PC-9 (cell line): ENCODE data around the gene PGS1. TPM values are rescaled to one million over a fixed set of nuclear protein-coding genes. Genes with fewer than 3 reads are reported as not detected.

Source experiments
- BruUV-seq: library from RNA; stranded (reverse); fragments of 400-500 nt; replicated peaks from 2 replicates; lab custom pipeline; 2021; lab: Mats Ljungman, UMichigan
- CTCF ChIA-PET: fragments of 300-600 bp; sonication (Branson Sonifier 250); formaldehyde crosslinking; loops from one replicate; lab custom pipeline; 2022; ENCODE audit warnings: antibody characterized with exemption; lab: Charles Lee
- POLR2A ChIA-PET: fragments of 300-600 bp; sonication (Branson Sonifier 250); formaldehyde crosslinking; loops from one replicate; lab custom pipeline; 2022; ENCODE audit warnings: antibody characterized with exemption; ENCODE audit not compliant: unreplicated experiment; lab: Charles Lee
- DNase-seq, 2 experiments: peaks; one replicate each; pipeline versions ENCODE4 v3.0.0 to v3.0.0-alpha.2; 2015 to 2022; ENCODE audit warnings: mixed read lengths in 1 of 2
- H2AFZ ChIP-seq: fragments of 200-600 bp; sonication (generic); 2 replicates; pipeline ENCODE4 v1.8.1; 2017; ENCODE audit warnings: antibody characterized with exemption
- H3F3A ChIP-seq: fragments of 200-600 bp; sonication (generic); 2 replicates; pipeline ENCODE4 v1.8.1; 2017; ENCODE audit warnings: antibody characterized with exemption, mild to moderate bottlenecking, low read depth; ENCODE audit not compliant: insufficient read depth
- H3K27ac ChIP-seq: fragments of 200-600 bp; sonication (generic); 2 replicates; pipeline ENCODE4 v1.6.1; 2016; ENCODE audit warnings: mixed run types
- H3K27me3 ChIP-seq: fragments of 200-600 bp; sonication (generic); 2 replicates; pipeline ENCODE4 v1.6.1; 2016; ENCODE audit warnings: low read depth, mixed run types; ENCODE audit not compliant: insufficient read depth
- H3K36me3 ChIP-seq: fragments of 200-600 bp; sonication (generic); 2 replicates; pipeline ENCODE4 v1.6.1; 2016; ENCODE audit warnings: low read depth, mixed run types
- H3K4me1 ChIP-seq: fragments of 200-600 bp; sonication (generic); replicated peaks from 2 replicates; pipeline ENCODE4 v1.6.1; 2016; ENCODE audit warnings: mixed run types; ENCODE audit not compliant: insufficient read depth
- H3K4me2 ChIP-seq: fragments of 200-600 bp; sonication (generic); 2 replicates; pipeline ENCODE4 v1.6.1; 2017; ENCODE audit warnings: mixed run types
- H3K4me3 ChIP-seq: fragments of 200-600 bp; sonication (generic); 2 replicates; pipeline ENCODE4 v1.6.1; 2016; ENCODE audit warnings: mixed run types
- H3K79me2 ChIP-seq: fragments of 200-600 bp; sonication (generic); 2 replicates; pipeline ENCODE4 v1.6.1; 2017; ENCODE audit warnings: low read depth, mixed run types
- H3K9me2 ChIP-seq: fragments of 200-600 bp; sonication (generic); 2 replicates; pipeline ENCODE4 v1.8.1; 2017; ENCODE audit warnings: mild to moderate bottlenecking; ENCODE audit not compliant: insufficient read depth
- H3K9me3 ChIP-seq: fragments of 200-600 bp; sonication (generic); 2 replicates; pipeline ENCODE4 v1.8.1; 2016; ENCODE audit warnings: low read depth; ENCODE audit not compliant: insufficient read depth
- H4K20me1 ChIP-seq: fragments of 200-600 bp; sonication (generic); 2 replicates; pipeline ENCODE4 v1.8.1; 2017; ENCODE audit not compliant: insufficient read depth
- EZH2 ChIP-seq: fragments of 200-600 bp; sonication (generic); IDR thresholded peaks from 2 replicates; pipeline ENCODE4 v1.8.0; 2017; ENCODE audit warnings: antibody characterized with exemption, low read depth
- intact Hi-C: fragments of 100-400 bp; cut with micrococcal nuclease; formaldehyde crosslinking; loops from one replicate; pipeline ENCODE4 v1.10.0; 2022; ENCODE audit not compliant: unreplicated experiment
- total RNA-seq: library from RNA; stranded (reverse); gene quantifications from 2 replicates; pipeline ENCODE4 v1.2.3, GENCODE V29; 2021
- TF ChIP-seq, protein P1 (sequence below): fragments of 200-600 bp; sonication (generic); conservative IDR thresholded peaks from 2 replicates; pipeline ENCODE4 v1.6.1; 2017; ENCODE audit warnings: mixed run types, antibody characterized with exemption, mild to moderate bottlenecking, moderate library complexity

The PGS1 gene
- total RNA-seq, 1 experiment from 2014 or later = 40.2 TPM

DNA sequence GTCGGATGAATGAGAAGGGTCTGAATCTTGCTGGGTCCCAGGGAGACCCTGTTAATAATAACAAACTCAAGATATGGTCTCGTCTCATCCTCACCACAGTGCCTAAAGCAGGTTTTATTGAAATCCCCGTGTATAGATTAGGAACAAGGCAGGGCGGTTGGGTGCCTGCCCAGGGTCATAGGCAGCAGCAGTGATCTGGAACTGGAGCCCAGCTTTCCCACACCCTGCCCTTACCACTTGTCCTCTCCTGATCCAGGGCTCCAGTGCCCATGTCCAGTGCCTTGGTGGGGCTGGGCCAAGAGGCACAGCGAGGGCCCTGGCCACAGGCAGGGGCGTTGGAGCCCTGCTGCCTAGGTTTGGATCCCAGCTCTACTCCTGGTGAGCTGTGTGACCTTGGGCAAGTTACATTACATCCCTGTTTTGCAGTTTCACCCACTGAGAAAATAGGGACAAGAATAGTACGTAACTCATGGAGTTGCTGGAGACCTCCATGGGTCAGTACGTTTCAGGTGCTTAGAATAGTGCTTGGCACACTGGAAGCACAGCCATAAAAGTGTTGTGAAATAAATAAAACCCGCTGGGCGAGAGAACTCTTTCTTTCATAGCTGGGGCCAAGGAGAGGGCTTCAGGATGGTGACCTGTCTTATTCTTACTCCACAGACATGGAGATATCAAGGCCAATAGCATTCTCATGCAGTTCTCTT is 32.5 kb upstream of the PGS1 start:
- no peaks in the 10 kb centered on the region for H3K36me3 ChIP-seq
- no TSS peak for BruUV-seq
- no peak for DNase-seq
- no peaks in the 10 kb centered on the region for H3K79me2 ChIP-seq
- no peak overlapping the region for H2AFZ ChIP-seq
- POLR2A ChIA-PET = interaction anchor here (0.6 kb wide), 2 partner anchors 18 to 46 kb away, joined by 3 read pairs; no protein-coding TSS in a partner anchor
- no peaks in the 10 kb centered on the region for H3K9me3 ChIP-seq
- no peaks in the 10 kb centered on the region for H4K20me1 ChIP-seq
- TF ChIP-seq EZH2 = no peak
- TF ChIP-seq, protein P1, sequence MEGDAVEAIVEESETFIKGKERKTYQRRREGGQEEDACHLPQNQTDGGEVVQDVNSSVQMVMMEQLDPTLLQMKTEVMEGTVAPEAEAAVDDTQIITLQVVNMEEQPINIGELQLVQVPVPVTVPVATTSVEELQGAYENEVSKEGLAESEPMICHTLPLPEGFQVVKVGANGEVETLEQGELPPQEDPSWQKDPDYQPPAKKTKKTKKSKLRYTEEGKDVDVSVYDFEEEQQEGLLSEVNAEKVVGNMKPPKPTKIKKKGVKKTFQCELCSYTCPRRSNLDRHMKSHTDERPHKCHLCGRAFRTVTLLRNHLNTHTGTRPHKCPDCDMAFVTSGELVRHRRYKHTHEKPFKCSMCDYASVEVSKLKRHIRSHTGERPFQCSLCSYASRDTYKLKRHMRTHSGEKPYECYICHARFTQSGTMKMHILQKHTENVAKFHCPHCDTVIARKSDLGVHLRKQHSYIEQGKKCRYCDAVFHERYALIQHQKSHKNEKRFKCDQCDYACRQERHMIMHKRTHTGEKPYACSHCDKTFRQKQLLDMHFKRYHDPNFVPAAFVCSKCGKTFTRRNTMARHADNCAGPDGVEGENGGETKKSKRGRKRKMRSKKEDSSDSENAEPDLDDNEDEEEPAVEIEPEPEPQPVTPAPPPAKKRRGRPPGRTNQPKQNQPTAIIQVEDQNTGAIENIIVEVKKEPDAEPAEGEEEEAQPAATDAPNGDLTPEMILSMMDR = no peak
- H3K27me3 ChIP-seq = no peaks in the 10 kb centered on the region
- H3K4me3 ChIP-seq = no peak overlapping the region
- H3K4me1 ChIP-seq = peaks cover 40% of the 10 kb centered on the region
- H3F3A ChIP-seq = peaks cover 33% of the 10 kb centered on the region; the same call in 1 of the 2 replicates
- no peak overlapping the region for H3K4me2 ChIP-seq
- CTCF ChIA-PET = no interaction called here
- no peaks in the 10 kb centered on the region for H3K9me2 ChIP-seq
- H3K27ac ChIP-seq = no peak overlapping the region
- intact Hi-C loops = no loop called here

- ChIA-PET POLR2A (interaction anchor here (0.6 kb wide), 1 partner anchor 45 kb away, joined by 3 read pairs; no protein-coding TSS in a partner anchor), CTCF (no interaction called here)
- no peak overlapping the region for H3K4me2 ChIP-seq
- intact Hi-C loops = no loop called here
- TF ChIP-seq, protein P1 = no peak
- TF ChIP-seq EZH2 = no peak
- H3K4me1 ChIP-seq = peaks cover 34% of the 10 kb centered on the region
- no peak overlapping the region for H2AFZ ChIP-seq
- no peaks in the 10 kb centered on the region for H3K9me2 ChIP-seq
- H3K36me3 ChIP-seq = no peaks in the 10 kb centered on the region
- no TSS peak for BruUV-seq
- no peaks in the 10 kb centered on the region for H4K20me1 ChIP-seq
- H3K9me3 ChIP-seq = no peaks in the 10 kb centered on the region
- no peak for DNase-seq
- no peak overlapping the region for H3K27ac ChIP-seq
- peaks cover 33% of the 10 kb centered on the region; the same call in 1 of the 2 replicates for H3F3A ChIP-seq
- no peaks in the 10 kb centered on the region for H3K79me2 ChIP-seq
- no peaks in the 10 kb centered on the region for H3K27me3 ChIP-seq
- no peak overlapping the region for H3K4me3 ChIP-seq
Measured at GRCh38 chr17:78346605-78347250, 31.7 kb upstream of the PGS1 start.

GRCh38 chr17:78347453-78347852 is 31.0 kb upstream of the PGS1 start:
- H3K27ac ChIP-seq = no peak overlapping the region
- DNase-seq = no peak
- H3K4me2 ChIP-seq = no peak overlapping the region
- POLR2A ChIA-PET = no interaction called here
- no peaks in the 10 kb centered on the region for H3K9me2 ChIP-seq
- no peak overlapping the region for H2AFZ ChIP-seq
- peaks cover 33% of the 10 kb centered on the region; the same call in 1 of the 2 replicates for H3F3A ChIP-seq
- no peaks in the 10 kb centered on the region for H4K20me1 ChIP-seq
- no peak for TF ChIP-seq EZH2
- TF ChIP-seq, protein P1 = no peak
- H3K9me3 ChIP-seq = no peaks in the 10 kb centered on the region
- no TSS peak for BruUV-seq
- H3K36me3 ChIP-seq = no peaks in the 10 kb centered on the region
- intact Hi-C loops = no loop called here
- H3K4me3 ChIP-seq = no peak overlapping the region
- no peaks in the 10 kb centered on the region for H3K27me3 ChIP-seq
- H3K4me1 ChIP-seq = peaks cover 35% of the 10 kb centered on the region
- CTCF ChIA-PET = no interaction called here
- no peaks in the 10 kb centered on the region for H3K79me2 ChIP-seq
